GM18519 (cell line): ENCODE results near the gene SLCO4A1.
A peak's percentile ranks its signal among the peaks of the same experiment; 100 is the strongest.

Experiments
- ATAC-seq: cut with Tn5 transposase; IDR thresholded peaks from one replicate; pipeline ENCODE4 v1.9.1; 2021; ENCODE audit warnings: mild to moderate bottlenecking, moderate library complexity; ENCODE audit not compliant: unreplicated experiment, low FRiP score

SLCO4A1 gene

DNA sequence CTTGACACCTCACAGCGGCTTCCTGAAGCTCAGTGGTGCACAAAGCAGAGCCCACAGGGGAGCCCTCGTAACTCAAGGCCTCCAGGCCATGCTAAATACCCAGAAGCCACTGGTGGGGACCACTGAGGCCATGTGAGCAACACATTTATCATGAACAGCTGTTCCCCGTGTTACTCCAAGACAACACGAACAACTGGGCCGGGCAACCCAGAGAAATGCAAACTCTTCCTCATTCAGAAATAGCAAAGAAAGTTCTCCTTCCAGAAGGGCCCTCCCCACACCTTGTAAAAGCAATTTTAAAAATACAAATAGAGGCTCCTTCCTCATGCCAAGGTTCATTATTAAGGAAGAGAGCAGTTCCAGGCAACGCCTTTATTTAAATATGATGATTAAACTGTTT lies 36.3 kb upstream of the SLCO4A1 start:
- ATAC-seq, result no peak

GRCh38 chr20:62606551-62607201 lies 35.6 kb upstream of the SLCO4A1 start:
- no peak for ATAC-seq

DNA sequence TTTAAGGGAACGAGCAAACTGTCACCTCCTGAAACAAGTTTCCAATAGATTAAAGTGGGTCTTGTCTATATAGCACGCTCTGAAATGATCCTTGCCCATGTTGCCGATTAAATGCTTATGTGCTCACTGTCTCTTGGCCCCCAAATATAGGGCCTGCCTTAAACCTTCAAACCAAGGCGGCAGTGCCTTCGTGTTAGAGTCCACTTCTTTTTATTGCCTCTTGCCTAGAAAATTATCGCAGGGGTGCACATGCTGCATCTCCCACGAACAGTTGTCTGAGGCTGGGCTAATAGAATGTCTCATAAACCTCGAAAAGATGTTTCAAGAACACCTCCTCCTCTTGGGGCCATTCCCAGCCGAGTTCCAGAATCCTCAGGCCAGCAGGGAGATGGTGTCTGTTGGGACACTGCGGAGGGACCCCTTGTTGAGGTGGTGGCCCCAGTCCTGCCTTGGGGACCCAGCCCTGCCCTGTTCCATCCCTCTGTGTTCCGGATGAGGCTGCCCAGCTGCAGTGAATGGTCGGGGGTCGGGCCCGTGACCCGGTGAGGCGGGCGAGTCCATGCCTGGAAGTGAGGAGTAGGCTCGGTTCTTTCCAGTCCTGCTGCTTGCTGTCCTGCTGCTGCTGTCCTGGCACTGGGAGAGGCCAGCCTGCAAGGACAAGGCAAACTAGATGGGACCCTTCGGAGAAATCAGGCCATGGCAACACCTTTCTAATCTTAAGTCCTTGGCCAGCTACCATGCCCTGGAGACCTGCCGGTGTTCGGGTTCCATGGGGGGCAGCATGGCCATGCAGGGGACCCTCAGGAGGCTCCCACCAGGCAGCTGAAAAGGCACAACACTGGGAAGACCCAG lies 34.7 kb upstream of the SLCO4A1 start:
- ATAC-seq, result no peak

DNA sequence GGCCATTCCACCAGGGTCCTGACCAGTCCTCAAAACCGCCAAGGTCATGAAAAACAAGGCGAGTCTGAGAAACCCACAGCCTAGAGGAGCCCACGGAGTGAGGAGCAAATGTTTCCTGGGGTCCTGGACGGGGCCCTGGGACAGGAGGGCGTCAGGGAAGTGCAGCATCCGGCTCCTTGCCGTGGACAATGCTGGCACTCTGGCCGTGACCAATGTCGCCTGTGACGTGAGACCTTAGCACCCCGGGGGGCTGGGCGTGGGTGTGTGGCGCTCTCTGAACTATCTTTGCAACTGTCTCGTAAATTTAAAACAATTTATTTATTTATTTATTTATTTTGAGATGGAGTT lies 34.1 kb upstream of the SLCO4A1 start:
- ATAC-seq, result no peak

- no peak for ATAC-seq
Measured at GRCh38 chr20:62609279-62609720, 33.0 kb upstream of the SLCO4A1 start.

- no peak for ATAC-seq
Measured at GRCh38 chr20:62609811-62610757, 32.2 kb upstream of the SLCO4A1 start.

GRCh38 chr20:62611012-62611411 lies 31.3 kb upstream of the SLCO4A1 start:
- ATAC-seq, result no peak

- ATAC-seq, result no peak
Measured at GRCh38 chr20:62611819-62612218, 30.5 kb upstream of the SLCO4A1 start.

GRCh38 chr20:62614085-62614960 lies 28.0 kb upstream of the SLCO4A1 start:
- ATAC-seq, result no peak

GRCh38 chr20:62614961-62615680 lies 27.2 kb upstream of the SLCO4A1 start:
- ATAC-seq, result no peak

- no peak for ATAC-seq
Measured at GRCh38 chr20:62615750-62616251, 26.5 kb upstream of the SLCO4A1 start.

GRCh38 chr20:62616728-62617621 lies 25.3 kb upstream of the SLCO4A1 start:
- peak; percentile 41 for ATAC-seq

GRCh38 chr20:62617711-62618483 lies 24.4 kb upstream of the SLCO4A1 start:
- ATAC-seq, result no peak

GRCh38 chr20:62618611-62619529 lies 23.4 kb upstream of the SLCO4A1 start:
- ATAC-seq, result no peak

DNA sequence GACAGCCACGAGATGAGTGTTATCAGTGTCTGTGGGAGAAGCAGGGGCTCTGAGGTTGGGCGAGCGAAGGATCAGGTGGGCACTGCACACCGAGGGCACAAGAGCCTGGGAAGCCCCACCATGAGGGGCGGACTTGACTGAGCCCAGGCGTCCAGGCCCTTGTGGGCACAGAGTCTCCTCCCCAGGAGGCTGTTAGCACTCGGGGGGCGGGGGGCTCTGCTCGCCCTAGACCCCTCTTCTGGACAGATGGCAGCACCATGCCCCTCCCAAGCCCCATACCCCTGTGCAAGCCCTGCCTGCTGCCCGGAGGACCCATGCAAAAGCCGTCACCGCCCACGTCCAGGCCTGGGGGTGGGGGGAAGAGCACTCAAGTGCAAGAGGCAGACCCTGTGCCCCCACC lies 21.7 kb upstream of the SLCO4A1 start:
- no peak for ATAC-seq
